HG02623 (cell line): ENCODE measurements around the gene CDRT15L2.
"Not testable (repeated sequence)": the region's sequence is repeated elsewhere in the genome, so short reads cannot be mapped to it uniquely, and the experiment has no call there.

Source experiments
- ATAC-seq: cut with Tn5 transposase; IDR thresholded peaks from one replicate; pipeline ENCODE4 v1.9.1; 2021; ENCODE audit warnings: moderate library complexity; ENCODE audit not compliant: unreplicated experiment

The CDRT15L2 gene

DNA sequence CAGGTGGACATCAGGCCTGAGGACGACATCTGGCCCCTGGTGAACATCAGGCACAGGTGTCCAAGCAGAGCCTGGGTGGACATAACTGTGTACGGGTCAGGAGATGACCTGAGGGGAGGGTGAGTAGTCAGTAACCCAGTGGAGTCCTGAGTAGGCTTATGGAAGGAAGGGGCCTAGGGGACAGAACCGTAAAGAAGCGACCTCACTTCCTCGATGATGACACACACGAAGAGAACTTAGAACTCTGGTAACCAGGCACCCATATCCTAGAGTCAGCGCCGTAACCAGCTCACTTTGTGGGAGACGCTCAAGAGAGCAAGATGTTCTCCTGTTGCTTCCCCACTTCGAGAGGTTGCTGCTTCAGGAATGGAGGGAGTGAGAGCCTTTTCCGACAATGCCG is at the start of gene CDRT15L2:
Gene CDRT15L2, plus strand, starts transcription at position 301 of the 400 bp plus-strand sequence. Its CDS starts 20 bp downstream, at position 321.
- ATAC-seq, result not testable (repeated sequence)

DNA sequence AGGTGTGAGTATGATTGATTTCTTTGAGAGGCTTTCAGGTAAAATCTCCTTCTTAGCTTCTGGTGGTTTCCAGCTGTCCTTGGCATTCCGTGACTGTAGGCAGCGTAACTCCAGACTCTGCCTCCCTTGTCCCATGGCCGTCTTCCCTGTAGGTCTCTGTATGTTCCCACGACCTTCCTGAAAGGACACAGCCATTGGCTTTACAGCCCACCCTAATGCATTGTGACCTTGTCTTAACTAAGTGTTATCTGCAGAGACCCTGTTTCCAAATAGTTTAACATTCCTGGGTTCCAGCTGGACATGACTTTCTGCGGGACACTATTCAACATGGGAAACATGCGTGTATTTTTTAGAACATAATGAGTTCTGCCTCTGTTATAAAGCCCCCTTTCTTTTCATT is 49.4 kb upstream of the CDRT15L2 start:
- ATAC-seq, result not testable (repeated sequence)

- ATAC-seq, result not testable (repeated sequence)
Observed at GRCh38 chr17:20532544-20533090, 46.9 kb upstream of the CDRT15L2 start.

DNA sequence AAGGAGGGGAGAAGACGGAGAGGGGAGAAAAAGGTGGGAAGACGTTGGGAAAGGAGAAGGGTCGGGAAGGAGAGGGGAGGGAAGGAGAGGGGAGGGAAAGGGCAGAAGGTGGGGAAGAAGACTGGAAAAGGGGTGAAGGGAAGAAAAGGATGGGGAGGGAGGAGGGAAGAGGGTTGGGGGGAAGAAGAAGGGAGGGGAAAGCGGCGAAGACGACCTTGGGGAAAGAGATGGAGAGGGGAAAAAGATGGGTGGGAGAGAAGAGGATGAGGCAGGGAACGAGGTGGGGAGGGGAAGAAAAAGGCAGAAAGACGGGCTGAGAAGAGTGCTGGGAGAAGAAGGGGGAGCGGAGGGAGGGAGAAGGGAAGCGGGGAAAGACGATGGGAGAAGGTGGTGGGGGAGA is 46.3 kb upstream of the CDRT15L2 start:
- ATAC-seq, result not testable (repeated sequence)

DNA sequence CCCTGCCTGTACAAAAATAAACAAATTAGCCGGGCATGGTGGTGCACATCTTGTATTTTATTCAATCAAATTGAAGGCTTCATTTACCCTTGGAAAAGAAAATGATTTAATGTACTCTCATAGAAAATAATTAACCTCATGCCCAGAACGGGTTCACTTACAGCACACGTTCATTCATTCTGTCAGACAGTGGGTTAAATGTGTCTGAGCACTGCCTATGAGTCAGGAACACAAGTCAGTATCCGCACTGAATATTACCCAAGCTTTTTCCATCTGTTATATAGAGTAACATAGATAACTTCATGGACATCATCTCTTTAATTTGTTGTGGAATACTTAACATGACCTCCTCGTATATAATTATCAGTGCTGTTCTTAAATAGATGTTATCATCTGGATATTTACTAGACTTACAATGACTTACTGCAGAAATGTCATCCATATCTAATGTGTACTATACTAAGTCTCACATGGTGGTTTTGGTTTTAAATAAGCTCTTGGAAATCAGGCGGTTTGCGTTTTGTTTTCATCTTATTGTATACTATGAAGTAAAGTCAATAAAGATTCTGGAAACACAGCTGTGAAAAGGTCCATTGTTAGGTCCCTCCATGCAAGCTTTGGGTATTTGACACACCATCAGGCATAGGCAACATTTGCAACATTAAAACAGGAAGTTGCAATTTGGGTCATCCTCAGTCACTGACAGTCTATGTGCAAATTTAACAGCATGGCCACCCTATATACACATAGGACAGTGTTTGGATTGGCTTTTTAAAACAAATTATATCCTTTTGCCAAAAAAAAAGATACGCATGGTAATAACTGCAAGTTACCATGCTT is 44.6 kb upstream of the CDRT15L2 start:
- not testable (repeated sequence) for ATAC-seq

- ATAC-seq, result peak; percentile 92
Observed at GRCh38 chr17:20540414-20540813, 39.1 kb upstream of the CDRT15L2 start.

- not testable (repeated sequence) for ATAC-seq
Observed at GRCh38 chr17:20540865-20541264, 38.7 kb upstream of the CDRT15L2 start.

DNA sequence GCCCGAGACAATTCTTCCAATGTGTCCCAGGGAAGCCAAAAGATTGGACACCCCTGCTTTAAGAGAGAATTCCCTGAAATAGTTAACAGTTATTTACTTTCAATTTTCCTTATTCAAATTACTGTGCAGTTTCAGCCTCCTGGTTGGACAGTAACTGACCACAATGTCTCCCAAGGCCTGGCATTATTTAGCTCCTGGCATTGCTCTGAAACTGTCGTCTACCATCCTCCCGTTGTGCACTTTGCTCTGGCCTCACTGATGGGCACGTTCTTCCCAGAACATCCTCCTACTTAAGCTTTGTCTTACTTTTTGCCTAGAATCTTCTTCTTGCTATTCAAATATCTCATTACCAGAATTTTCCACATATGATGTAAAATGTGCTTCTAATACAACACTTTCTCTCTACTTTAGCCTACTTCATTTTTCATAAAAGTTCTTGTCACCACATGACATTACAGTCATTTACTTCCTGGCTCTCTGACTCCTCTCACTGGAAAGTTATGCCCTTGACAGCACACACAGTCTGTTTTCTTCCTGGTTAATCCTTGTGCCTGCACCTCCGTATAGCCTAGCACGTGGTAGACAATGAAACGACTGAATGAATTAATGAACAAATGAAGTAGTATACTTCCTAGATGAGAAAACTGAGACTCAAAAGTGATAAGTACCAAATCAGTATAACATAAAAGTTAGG is 37.5 kb upstream of the CDRT15L2 start:
- not testable (repeated sequence) for ATAC-seq

DNA sequence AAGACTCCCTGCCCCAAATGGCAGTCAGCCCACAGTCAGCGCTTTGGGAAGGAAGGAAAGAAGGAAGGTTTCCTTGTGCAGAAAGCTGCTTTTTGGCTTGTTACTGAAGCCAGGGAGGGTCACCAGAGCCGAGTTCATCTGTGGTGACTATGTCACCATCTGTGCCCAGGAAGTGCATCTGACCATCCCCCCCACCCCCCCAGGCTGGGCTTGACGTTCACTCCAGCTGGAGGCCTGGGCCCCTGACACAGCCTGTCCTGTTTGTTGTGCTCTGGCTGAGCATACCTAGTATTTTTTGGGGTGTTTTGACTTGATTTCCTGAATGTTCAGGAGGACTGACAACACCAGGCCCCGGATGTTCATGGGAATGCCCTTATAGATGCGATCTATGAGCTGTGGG is 31.6 kb upstream of the CDRT15L2 start:
- ATAC-seq, result not testable (repeated sequence)

DNA sequence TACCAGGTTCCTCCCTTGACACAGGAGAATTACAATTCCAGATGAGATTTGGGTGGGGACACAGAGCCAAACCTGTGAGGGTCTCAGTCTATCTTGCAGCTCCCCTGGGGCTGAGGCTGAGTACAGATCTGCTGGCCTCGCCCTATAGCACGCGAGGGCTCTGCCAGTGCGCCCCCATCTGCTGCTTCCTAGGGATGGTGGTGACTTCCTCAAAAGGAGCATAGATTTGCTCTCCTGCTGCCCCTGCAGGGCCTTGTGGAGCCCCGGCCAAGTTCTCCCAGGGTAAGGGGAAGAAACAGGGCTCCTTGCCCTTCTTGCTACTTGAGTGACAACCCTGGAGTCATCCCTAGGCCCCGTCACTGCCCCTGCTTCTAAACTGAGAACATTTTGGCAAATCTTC is 26.6 kb upstream of the CDRT15L2 start:
- not testable (repeated sequence) for ATAC-seq

- ATAC-seq, result not testable (repeated sequence)
Observed at GRCh38 chr17:20554728-20555127, 24.8 kb upstream of the CDRT15L2 start.

- ATAC-seq, result not testable (repeated sequence)
Observed at GRCh38 chr17:20555135-20556010, 24.2 kb upstream of the CDRT15L2 start.

- ATAC-seq, result not testable (repeated sequence)
Observed at GRCh38 chr17:20558096-20558495, 21.4 kb upstream of the CDRT15L2 start.

GRCh38 chr17:20559018-20559417 is 20.5 kb upstream of the CDRT15L2 start:
- ATAC-seq, result not testable (repeated sequence)

- ATAC-seq, result no peak
Observed at GRCh38 chr17:20562587-20562986, 16.9 kb upstream of the CDRT15L2 start.

DNA sequence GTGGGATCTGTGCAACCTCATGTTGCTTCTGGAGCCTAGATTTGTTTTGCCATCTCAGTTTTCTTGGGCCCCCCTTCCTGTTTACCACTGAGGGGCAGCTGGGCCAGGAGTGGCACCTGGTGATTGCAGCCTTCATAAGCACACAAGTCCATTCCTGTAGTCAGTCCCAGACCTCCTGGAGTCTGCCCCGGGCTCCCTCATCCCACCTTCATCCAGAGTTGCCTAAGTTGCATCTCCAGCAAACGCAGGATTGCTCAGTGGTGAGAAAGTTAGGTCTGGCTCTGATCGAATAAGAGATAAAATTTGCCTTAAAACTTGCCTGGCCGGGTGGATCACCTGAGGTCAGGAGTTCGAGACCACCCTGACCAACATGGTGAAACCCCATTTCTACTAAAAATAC is 14.3 kb upstream of the CDRT15L2 start:
- not testable (repeated sequence) for ATAC-seq

DNA sequence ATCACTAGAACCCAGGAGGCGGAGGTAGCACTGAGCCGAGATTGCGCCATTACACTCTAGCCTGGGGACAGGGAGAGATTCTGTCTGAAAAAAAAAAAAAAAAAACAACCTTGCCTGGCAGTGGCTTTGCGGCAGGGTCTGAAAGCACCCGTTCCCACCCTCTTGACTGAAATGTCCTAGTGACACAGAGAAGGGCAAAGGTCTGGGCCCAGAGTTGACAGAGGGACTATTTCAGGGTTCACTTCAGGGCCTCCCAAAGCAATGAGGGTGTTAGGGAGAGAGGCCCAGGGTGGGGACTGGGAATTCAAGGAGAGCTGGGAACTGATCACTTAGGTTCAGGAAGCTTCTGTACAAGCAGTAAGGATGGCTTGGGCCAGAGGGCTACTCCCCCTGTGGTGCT is 13.8 kb upstream of the CDRT15L2 start:
- ATAC-seq, result no peak

- not testable (repeated sequence) for ATAC-seq
Observed at GRCh38 chr17:20566736-20567135, 12.8 kb upstream of the CDRT15L2 start.

DNA sequence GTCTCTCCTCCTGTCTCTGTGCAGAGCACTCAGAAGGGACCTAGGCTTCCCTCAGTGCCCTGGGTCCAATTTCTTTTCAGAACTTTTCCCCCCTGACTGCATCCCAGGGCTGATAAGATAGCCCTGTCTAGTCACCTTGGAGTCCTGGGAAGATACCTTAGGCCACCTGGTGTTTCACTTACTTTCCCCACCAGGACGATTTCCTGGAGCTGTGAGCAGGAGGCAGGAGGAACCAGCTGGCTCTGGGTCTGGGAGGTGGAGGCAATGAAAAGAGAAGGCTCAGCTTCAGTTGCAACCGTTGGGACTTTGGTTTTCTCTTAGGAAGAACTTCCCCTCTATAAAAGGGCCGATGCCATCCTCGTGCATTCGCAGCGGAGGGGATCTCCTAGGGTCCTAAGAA is 12.1 kb upstream of the CDRT15L2 start:
- not testable (repeated sequence) for ATAC-seq

DNA sequence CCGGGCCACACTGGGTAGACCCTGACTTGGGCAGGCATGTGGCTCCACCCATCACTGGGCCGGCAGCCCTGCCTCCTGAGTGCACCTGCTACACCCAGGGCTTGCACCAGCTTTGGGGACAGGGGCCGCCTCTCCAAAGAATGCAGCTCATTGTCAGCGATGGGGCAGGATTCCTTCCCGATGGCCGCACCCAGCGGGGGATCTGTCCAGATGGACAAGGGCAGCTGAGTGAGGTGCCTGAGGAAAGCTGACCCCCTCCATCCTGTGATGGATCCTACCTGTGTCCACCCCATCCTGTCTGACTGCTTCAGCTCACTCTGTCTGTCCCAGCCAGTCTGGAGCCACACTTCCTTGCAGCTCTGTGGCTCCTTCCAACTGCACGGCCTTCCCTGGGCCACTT is 10.9 kb upstream of the CDRT15L2 start:
- ATAC-seq, result not testable (repeated sequence)

GRCh38 chr17:20571653-20572052 is 7.9 kb upstream of the CDRT15L2 start:
- not testable (repeated sequence) for ATAC-seq
